SK-N-SH (cell line): Measurements from ENCODE around the gene EMP1. TPM values are rescaled to one million over a fixed set of nuclear protein-coding genes. Genes with fewer than 3 reads are reported as not detected.

Source experiments
- CTCF ChIA-PET: fragments of 300-600, 350-600 bp; formaldehyde crosslinking; extraction: SDS; loops from one replicate; lab custom pipeline; 2021; lab: Yijun Ruan, JAX
- POLR2A ChIA-PET: fragments of 350-600 bp; sonication (Branson Sonifier 250); formaldehyde crosslinking; extraction: SDS; loops from one replicate; lab custom pipeline; 2020; ENCODE audit warnings: antibody characterized with exemption, inconsistent platforms; lab: Yijun Ruan, JAX
- DNase-seq: peaks from one replicate; pipeline ENCODE4 v3.0.0; 2012
- H2AFZ ChIP-seq: fragments of 200-600 bp; sonication (generic); 2 replicates; pipeline ENCODE4 v1.8.1; 2016; ENCODE audit warnings: antibody characterized with exemption, mild to moderate bottlenecking, low read depth
- H3F3A ChIP-seq: fragments of 200-600 bp; sonication (generic); replicated peaks from 2 replicates; pipeline ENCODE3; 2016; ENCODE audit warnings: antibody characterized with exemption, mild to moderate bottlenecking; ENCODE audit not compliant: insufficient read depth
- H3K27ac ChIP-seq, 2 experiments: fragments of 200-500 bp in 1 of 2; fragments of 200-600 bp in 1 of 2; sonication (Bioruptor generic) in 1 of 2; sonication (generic), shearing (Covaris generic) in 1 of 2; 2 replicates each; pipeline versions ENCODE4 v1.5.1 to v1.6.1; 2014 to 2016; ENCODE audit warnings: low read depth in 2 of 2, inconsistent platforms in 1 of 2, low read length in 1 of 2, mild to moderate bottlenecking in 1 of 2, mixed read lengths in 1 of 2
- H3K27me3 ChIP-seq: fragments of 200-600 bp; sonication (generic), shearing (Covaris generic); 2 replicates; pipeline ENCODE4 v1.6.1; 2016; ENCODE audit warnings: mixed run types; ENCODE audit not compliant: insufficient read depth
- H3K36me3 ChIP-seq, 2 experiments: fragments of 200-500 bp in 1 of 2; fragments of 200-600 bp in 1 of 2; sonication (Bioruptor generic) in 1 of 2; sonication (generic) in 1 of 2; replicated peaks in 1 of 2; 2 replicates each; pipeline versions ENCODE3 to v1.5.1; 2014 to 2016; ENCODE audit warnings: low read length in 1 of 2, mild to moderate bottlenecking in 1 of 2; ENCODE audit not compliant: insufficient read depth in 2 of 2, control insufficient read depth in 1 of 2
- H3K4me1 ChIP-seq, 2 experiments: fragments of 200-500 bp in 1 of 2; fragments of 200-600 bp in 1 of 2; sonication (Bioruptor generic) in 1 of 2; sonication (generic), shearing (Covaris generic) in 1 of 2; 2 replicates each; pipeline versions ENCODE4 v1.5.1 to v1.6.1; 2014 to 2016; ENCODE audit warnings: low read depth in 1 of 2, low read length in 1 of 2, mixed run types in 1 of 2; ENCODE audit not compliant: insufficient read depth in 2 of 2, control insufficient read depth in 1 of 2
- H3K4me2 ChIP-seq: fragments of 200-600 bp; sonication (generic), shearing (Covaris generic); 2 replicates; pipeline ENCODE4 v1.6.1; 2017; ENCODE audit warnings: mixed run types
- H3K4me3 ChIP-seq, 2 experiments: fragments of 200-500 bp in 1 of 2; fragments of 200-600 bp in 1 of 2; sonication (Bioruptor generic) in 1 of 2; sonication (generic), shearing (Covaris generic) in 1 of 2; 2 replicates each; pipeline versions ENCODE4 v1.5.1 to v1.8.1; 2014 to 2016; ENCODE audit warnings: low read depth in 2 of 2, inconsistent platforms in 1 of 2, low read length in 1 of 2, mild to moderate bottlenecking in 1 of 2, mixed read lengths in 1 of 2, moderate library complexity in 1 of 2
- H3K79me2 ChIP-seq: fragments of 200-600 bp; sonication (generic); 2 replicates; pipeline ENCODE4 v1.8.1; 2017; ENCODE audit warnings: mild to moderate bottlenecking; ENCODE audit not compliant: insufficient read depth
- H3K9ac ChIP-seq: fragments of 200-600 bp; sonication (generic); 2 replicates; pipeline ENCODE4 v1.6.1; 2017; ENCODE audit warnings: mixed run types
- H3K9me2 ChIP-seq: fragments of 200-600 bp; sonication (generic); 2 replicates; pipeline ENCODE4 v1.6.1; 2017; ENCODE audit warnings: mixed run types
- H3K9me3 ChIP-seq: fragments of 200-600 bp; sonication (generic); 2 replicates; pipeline ENCODE4 v1.6.1; 2017; ENCODE audit warnings: mixed run types, mild to moderate bottlenecking, moderate library complexity
- H4K20me1 ChIP-seq: fragments of 200-600 bp; sonication (generic); 2 replicates; pipeline ENCODE4 v1.6.1; 2017; ENCODE audit warnings: mild to moderate bottlenecking, mixed run types; ENCODE audit not compliant: insufficient read depth
- EZH2phosphoT487 ChIP-seq: fragments of 200-600 bp; sonication (generic); IDR thresholded peaks from 2 replicates; pipeline ENCODE4 v1.6.1; 2017; ENCODE audit warnings: low read depth, mixed run types, mild to moderate bottlenecking, antibody characterized with exemption, moderate library complexity, borderline replicate concordance
- MXI1 ChIP-seq: IDR thresholded peaks from 2 replicates; pipeline ENCODE4 v1.6.1; 2012; ENCODE audit warnings: mild to moderate bottlenecking, low read depth, low read length, improper control_type of control experiment
- RXRA ChIP-seq: IDR thresholded peaks from 2 replicates; pipeline ENCODE4 v1.4.0; 2012; ENCODE audit warnings: low read depth, mild to moderate bottlenecking, borderline replicate concordance
- SIN3A ChIP-seq: IDR thresholded peaks from 2 replicates; pipeline ENCODE4 v1.6.1; 2012; ENCODE audit warnings: low read depth, mild to moderate bottlenecking, low read length, moderate library complexity, borderline replicate concordance
- WGBS: methylation state at CpG from one replicate; pipeline ENCODE4 v1.1.6; 2017; ENCODE audit warnings: low lambda C conversion rate; 5-methylcytosine and 5-hydroxymethylcytosine counted together
- polyA plus RNA-seq, 3 experiments: library from polyadenylated mRNA; depleted of rRNA; stranded (reverse); fragments of >200 nt; gene quantifications; 2 replicates each; pipeline ENCODE4 v1.2.3, GENCODE V29; 2012
- TF ChIP-seq, protein P1 (sequence below): IDR thresholded peaks from 2 replicates; pipeline ENCODE4 v1.4.0; 2012; ENCODE audit warnings: low read depth, borderline replicate concordance

The EMP1 gene
- polyA plus RNA-seq, 1 of the 3 experiments (the other 2 are of a cell fraction) = 67.4 TPM

DNA sequence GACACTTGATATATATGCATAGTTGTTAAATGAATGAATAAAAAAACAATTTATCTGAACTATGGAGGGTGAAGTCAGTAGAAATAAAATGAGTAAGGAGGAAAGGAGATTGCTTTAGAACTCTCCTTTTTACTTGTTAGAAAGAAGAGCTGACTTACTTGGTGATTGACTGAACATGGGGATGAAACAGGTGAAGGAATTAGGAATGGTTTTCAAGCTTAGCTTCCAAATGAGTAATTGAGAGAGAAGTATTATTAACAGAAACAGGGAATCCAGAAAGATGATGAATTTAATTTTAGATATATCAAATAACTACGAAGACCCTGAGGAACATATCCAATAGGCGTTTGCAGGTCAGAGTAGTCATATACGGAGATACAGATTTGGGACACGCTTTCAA lies 33.6 kb upstream of the EMP1 start (continued):
- TF ChIP-seq, protein P1, sequence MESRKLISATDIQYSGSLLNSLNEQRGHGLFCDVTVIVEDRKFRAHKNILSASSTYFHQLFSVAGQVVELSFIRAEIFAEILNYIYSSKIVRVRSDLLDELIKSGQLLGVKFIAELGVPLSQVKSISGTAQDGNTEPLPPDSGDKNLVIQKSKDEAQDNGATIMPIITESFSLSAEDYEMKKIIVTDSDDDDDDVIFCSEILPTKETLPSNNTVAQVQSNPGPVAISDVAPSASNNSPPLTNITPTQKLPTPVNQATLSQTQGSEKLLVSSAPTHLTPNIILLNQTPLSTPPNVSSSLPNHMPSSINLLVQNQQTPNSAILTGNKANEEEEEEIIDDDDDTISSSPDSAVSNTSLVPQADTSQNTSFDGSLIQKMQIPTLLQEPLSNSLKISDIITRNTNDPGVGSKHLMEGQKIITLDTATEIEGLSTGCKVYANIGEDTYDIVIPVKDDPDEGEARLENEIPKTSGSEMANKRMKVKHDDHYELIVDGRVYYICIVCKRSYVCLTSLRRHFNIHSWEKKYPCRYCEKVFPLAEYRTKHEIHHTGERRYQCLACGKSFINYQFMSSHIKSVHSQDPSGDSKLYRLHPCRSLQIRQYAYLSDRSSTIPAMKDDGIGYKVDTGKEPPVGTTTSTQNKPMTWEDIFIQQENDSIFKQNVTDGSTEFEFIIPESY = no peak
- no peak for TF ChIP-seq RXRA
- TF ChIP-seq, all 33 proteins: peak for 0

DNA sequence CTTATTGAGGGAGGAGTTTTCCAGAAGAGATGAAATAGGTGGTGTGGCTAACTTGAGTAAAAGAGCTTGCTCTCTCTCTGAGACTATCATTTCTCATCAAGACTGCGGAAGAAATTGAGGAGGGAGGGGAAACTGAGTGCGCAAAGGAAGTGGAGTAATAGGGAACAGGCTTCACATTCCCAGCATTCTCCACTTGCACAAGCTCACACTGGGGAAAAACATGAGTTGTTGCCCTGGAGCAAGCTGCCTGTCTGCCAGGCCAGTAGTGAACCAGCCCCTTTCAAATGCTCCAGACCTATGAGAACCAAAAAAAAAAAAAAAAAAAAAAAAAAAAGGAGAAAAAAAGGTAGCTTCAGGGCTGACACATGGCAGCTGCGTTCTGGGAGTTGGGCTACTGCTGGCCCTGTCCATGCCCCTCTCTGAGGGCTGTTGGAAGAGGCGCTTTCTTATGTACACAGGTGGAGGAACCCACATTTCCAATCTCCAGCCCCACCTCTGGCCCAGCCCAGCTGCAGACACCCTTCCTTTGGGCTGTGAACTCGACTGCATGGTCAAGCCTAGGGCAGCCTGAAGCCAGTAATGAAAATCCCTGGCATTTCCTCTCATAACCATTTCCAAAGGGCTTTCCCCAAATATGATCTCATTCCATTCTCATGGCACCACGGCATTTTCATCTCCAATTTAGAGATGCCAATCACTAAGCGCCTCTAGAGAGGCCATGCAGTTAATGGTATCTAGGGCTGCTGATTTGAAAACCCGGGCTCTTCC lies 32.5 kb upstream of the EMP1 start:
- Histone ChIP-seq H2AFZ (no peak overlapping the region), H3K9me3 (no peaks in the 10 kb centered on the region), H4K20me1 (no peaks in the 10 kb centered on the region), H3K9ac (no peak overlapping the region), H3K36me3 (no peaks in the 10 kb centered on the region), H3K79me2 (no peaks in the 10 kb centered on the region), H3K4me2 (no peak overlapping the region), H3F3A (no peaks in the 10 kb centered on the region), H3K27me3 (no peaks in the 10 kb centered on the region), H3K27ac (no peak overlapping the region), H3K9me2 (no peaks in the 10 kb centered on the region), H3K4me3 (no peak overlapping the region), H3K4me1 (peaks cover 0 to 11% of the 10 kb centered on the region in 2 experiments; a peak in 1 of 4 replicates)
- ChIA-PET CTCF (interaction anchor here (1.0 kb wide), 1 partner anchor 48 kb away, joined by 3 read pairs; no protein-coding TSS in a partner anchor), POLR2A (no interaction called here)
- no peak for TF ChIP-seq MXI1
- 68% methylated on average over 8 of the region's 8 CpGs for WGBS
- DNase-seq = no peak

DNA sequence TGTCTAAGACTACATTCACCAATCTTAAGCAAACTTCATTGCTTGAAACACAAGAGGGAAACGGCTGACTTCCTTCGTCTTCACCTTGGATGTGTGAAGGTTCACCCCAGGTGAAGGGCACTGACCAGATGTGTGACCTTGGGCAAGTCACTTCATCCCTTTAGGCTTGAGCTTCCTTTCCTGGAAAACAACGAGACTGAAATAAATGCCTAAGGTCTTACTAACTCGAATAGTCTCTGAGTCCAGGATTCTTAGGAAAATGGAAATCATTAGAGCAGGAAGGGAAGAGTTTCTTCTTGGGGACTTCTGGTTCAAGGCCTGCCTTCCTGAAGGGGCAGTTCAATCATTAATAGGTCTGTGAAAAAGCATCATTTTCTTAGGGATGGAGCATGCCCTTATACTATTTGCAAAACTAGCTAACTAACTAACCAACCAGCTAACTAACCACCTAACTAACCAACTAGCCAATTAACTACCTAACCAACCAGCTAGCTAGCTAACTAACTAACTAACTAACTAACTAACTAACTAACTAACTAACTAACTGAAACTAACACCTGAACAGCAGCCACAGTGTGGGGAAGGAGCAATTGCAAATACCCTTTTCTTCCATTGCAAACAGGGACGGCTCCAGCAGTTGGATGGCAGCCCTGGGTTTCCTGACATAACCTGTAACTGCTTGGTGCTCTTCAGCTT lies 31.5 kb upstream of the EMP1 start:
- no peaks in the 10 kb centered on the region for H3K27me3 ChIP-seq
- no peaks in the 10 kb centered on the region for H4K20me1 ChIP-seq
- H3K4me2 ChIP-seq = peak overlapping the region; percentile 3; the same call in 1 of the 2 replicates
- 73% methylated on average over 5 of the region's 5 CpGs for WGBS
- ChIA-PET CTCF (interaction anchor here (1.0 kb wide), 1 partner anchor 47 kb away, joined by 3 read pairs; no protein-coding TSS in a partner anchor), POLR2A (no interaction called here)
- no peak for DNase-seq
- H3K9me2 ChIP-seq = no peaks in the 10 kb centered on the region
- no peak overlapping the region for H3K4me3 ChIP-seq
- peaks cover 5% of the 10 kb centered on the region for H3F3A ChIP-seq
- TF ChIP-seq RXRA = no peak
- TF ChIP-seq MXI1 = no peak
- no peak for TF ChIP-seq SIN3A
- no peak for TF ChIP-seq EZH2phosphoT487
- TF ChIP-seq, protein P1 = no peak
- no peaks in the 10 kb centered on the region for H3K79me2 ChIP-seq
- H3K4me1 ChIP-seq = peaks cover 0 to 11% of the 10 kb centered on the region in 2 experiments; a peak in 1 of 4 replicates
- H2AFZ ChIP-seq = peak overlapping the region; percentile 80
- no peak overlapping the region for H3K9ac ChIP-seq
- H3K27ac ChIP-seq = no peak overlapping the region
- H3K36me3 ChIP-seq = no peaks in the 10 kb centered on the region
- no peaks in the 10 kb centered on the region for H3K9me3 ChIP-seq
